ENCODE data around the gene AQP2.

The AQP2 gene

GRCh38 chr12:49920915-49921286, 29.6 kb upstream of the AQP2 start:
- DNase-seq, result no peak

- DNase-seq, result no peak
These were observed 29.2 kb upstream of the AQP2 start for GRCh38 chr12:49921299-49921698.

GRCh38 chr12:49921936-49922335, 28.6 kb upstream of the AQP2 start:
- no peak for DNase-seq

- no peak for DNase-seq
These were observed 28.0 kb upstream of the AQP2 start for GRCh38 chr12:49922349-49923034.

GRCh38 chr12:49923035-49923644, 27.4 kb upstream of the AQP2 start:
- DNase-seq, result no peak

- DNase-seq, result no peak
These were observed 26.5 kb upstream of the AQP2 start for GRCh38 chr12:49923880-49924556.

- DNase-seq, result no peak
These were observed 25.8 kb upstream of the AQP2 start for GRCh38 chr12:49924628-49925246.

GRCh38 chr12:49925433-49926204, 24.9 kb upstream of the AQP2 start:
- no peak for DNase-seq

GRCh38 chr12:49928471-49928870, 22.1 kb upstream of the AQP2 start:
- no peak for DNase-seq

- DNase-seq, result no peak
These were observed 21.0 kb upstream of the AQP2 start for GRCh38 chr12:49929581-49929980.

GRCh38 chr12:49930515-49931288, 19.8 kb upstream of the AQP2 start:
- peak; percentile 29 for DNase-seq

- DNase-seq, result no peak
These were observed 18.5 kb upstream of the AQP2 start for GRCh38 chr12:49932023-49932422.

- no peak for DNase-seq
These were observed 17.9 kb upstream of the AQP2 start for GRCh38 chr12:49932533-49933130.

GRCh38 chr12:49933796-49934195, 16.7 kb upstream of the AQP2 start:
- no peak for DNase-seq

- no peak for DNase-seq
These were observed 16.0 kb upstream of the AQP2 start for GRCh38 chr12:49934505-49934904.

GRCh38 chr12:49936925-49937324, 13.6 kb upstream of the AQP2 start:
- no peak for DNase-seq

- DNase-seq, result no peak
These were observed 12.8 kb upstream of the AQP2 start for GRCh38 chr12:49937639-49938300.

GRCh38 chr12:49939307-49939706, 11.2 kb upstream of the AQP2 start:
- DNase-seq, result no peak

- DNase-seq, result no peak
These were observed 10.8 kb upstream of the AQP2 start for GRCh38 chr12:49939707-49940106.

- DNase-seq, result no peak
These were observed 8.7 kb upstream of the AQP2 start for GRCh38 chr12:49941556-49942511.

Data from amniotic stem cell (primary cell).